ENCODE results near the gene CPD.
"Not testable (repeated sequence)": the region's sequence is repeated elsewhere in the genome, so short reads cannot be mapped to it uniquely, and the experiment has no call there.

CPD gene

DNA sequence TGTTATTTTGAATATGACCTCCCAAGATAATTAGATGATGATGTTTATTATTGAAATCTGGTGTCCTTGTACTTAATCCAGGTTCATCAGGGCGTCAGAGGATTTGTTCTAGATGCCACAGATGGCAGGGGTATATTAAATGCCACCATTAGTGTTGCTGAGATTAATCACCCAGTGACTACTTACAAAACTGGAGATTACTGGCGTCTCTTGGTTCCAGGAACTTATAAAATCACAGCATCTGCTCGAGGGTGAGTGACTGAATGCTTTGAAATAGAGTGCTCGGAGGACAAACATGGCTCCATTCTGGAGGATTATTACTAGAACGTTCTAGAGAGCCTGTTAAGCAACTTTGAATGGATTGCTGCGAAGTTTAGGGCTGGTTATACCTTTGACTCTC lies 65.0 kb downstream of the CPD start:
- no peak for DNase-seq

DNA sequence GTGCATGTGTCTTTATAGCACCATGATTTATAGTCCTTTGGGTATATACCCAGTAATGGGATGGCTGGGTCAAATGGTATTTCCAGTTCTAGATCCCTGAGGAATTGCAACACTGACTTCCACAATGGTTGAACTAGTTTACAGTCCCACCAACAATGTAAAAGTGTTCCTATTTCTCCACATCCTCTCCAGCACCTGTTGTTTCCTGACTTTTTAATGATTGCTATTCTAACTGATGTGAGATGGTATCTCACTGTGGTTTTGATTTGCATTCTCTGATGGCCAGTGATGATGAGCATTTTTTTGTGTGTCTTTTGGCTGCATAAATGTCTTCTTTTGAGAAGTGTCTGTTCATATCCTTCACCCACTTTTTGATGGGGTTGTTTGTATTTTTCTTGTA lies 67.9 kb downstream of the CPD start:
- not testable (repeated sequence) for DNase-seq

DNA sequence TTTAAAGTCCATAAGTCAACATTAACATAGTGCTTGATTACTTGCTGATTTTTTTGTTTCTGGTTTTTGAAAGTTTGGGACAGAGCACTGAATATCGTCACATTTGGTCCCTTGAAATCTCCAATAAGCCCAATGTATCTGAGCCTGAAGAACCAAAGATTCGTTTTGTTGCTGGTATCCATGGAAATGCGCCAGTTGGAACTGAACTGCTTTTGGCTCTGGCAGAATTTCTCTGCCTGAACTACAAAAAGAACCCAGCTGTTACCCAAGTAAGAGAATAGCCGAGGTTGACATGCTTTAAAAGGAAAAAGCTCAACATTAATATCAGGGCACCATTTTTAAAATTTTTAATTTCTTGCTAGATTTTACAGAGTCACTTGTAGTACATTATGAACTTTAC lies 70.8 kb downstream of the CPD start:
- no peak for DNase-seq

DNA sequence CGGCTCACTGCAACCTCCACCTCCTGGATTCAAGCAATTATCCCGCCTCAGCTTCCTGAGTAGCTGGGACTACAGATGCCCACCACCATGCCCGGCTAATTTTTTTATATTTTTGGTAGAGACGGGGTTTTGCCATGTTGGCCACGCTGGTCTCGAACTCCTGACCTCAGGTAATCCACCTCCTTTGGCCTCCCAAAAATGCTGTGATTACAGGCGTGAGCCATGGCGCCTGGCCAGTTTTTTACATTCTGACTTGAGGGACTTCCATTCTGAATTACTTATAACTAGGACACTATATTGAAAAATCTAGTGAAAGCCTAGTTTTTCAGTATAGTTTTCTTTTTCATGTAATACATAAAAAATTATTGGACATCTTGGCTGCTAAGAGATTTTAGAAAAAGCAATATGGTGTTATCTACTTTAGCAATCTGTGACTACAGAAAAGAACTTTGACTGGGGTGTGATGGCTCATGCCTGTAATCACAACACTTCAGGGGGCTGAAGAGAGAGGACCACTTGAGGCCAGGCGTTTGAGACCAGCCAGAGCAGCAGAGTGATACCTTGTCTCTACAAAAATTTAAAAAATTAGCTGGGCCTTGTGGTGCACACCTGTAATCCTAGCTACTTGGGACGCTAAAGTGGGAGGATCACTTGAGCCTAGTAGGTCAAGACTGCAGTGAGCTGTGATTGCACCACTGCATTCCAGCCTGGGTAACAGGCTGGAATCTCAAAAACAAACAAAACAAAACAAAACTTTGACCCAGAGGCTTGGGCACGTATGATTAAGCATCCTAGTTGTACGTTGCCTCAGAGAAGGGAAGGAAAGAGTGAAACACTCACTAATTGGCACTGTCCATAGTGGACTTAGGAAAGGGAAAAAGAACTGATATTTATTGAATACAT lies 71.6 kb downstream of the CPD start:
- no peak for DNase-seq

DNA sequence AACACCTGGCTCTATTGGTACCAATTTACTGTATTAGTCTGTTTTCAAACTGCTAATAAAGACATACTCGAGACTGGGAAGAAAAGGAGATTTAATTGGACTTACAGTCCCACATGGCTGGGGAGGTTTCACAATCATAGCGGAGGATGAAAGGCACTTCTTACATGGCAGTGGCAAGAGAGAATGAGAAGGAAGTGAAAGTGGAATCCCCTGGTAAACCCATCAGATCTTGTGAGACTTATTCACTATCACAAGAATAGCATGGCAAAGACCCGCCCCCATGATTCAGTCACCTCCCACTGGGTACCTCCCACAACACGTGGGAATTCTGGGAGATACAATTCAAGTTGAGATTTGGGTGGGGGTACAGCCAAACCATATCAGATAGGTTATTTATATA lies 75.9 kb downstream of the CPD start:
- DNase-seq, result no peak

DNA sequence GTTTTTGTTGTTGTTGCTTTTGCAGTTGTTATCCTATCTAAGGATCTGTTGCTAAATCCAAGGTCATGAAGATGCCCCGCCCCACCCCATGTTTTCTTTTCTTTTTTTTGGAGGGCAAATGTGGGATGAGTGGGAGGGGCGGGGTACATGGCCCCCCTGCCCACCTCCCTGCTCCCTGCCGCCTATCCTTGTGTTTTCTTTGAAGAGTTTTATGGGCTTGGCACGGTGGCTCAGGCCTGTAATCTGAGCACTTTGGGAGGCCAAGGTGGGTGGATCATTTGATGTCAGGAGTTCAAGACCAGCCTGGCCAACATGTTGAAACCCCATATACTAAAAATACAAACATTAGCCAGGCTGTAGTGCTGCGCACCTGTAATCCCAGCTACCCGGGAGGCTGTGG lies 79.6 kb downstream of the CPD start:
- no peak for DNase-seq

DNA sequence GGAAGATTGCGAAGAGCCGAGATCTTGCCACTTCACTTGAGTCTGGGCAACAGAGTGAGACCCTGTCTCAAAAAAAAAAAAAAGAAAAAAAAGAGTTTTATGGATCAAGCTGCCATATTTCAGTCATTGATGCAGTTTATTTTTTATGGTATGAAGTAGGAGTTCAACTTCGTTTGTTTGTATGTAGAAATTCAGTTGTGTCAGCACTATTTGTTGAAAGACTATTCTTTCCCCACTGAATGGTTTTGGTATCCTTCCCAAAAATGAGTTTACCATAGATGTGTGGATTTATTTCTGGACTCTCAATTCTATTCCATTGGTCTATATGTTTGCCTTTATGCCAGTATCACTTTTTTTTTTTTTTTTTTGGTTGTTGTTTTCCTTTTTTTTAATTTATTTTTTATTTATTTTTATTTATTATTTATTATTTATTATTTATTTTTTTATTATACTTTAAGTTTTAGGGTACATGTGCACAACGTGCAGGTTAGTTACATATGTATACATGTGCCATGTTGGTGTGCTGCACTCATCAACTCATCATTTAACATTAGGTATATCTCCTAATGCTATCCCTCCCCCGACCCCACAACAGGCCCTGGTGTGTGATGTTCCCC lies 80.2 kb downstream of the CPD start:
- not testable (repeated sequence) for DNase-seq

DNA sequence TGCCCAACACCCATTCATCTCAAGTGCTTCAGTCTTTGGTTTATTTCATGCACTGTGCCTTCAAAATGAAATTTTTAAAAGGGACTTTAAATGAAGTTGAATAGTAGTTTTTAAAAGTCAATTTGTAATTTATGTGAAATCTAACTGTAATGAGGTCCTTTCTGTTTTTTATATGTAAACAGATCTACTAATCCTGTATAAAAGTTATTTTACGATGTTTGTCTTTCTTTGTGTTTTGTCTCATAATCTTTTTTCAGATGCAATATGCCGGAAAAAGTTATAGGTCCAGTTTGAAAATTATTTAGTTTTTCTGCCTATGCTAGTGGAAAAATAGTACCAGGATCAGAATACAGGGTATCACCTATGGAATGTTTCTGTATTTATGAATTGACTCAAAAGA lies 89.7 kb downstream of the CPD start:
- DNase-seq, result no peak

DNA sequence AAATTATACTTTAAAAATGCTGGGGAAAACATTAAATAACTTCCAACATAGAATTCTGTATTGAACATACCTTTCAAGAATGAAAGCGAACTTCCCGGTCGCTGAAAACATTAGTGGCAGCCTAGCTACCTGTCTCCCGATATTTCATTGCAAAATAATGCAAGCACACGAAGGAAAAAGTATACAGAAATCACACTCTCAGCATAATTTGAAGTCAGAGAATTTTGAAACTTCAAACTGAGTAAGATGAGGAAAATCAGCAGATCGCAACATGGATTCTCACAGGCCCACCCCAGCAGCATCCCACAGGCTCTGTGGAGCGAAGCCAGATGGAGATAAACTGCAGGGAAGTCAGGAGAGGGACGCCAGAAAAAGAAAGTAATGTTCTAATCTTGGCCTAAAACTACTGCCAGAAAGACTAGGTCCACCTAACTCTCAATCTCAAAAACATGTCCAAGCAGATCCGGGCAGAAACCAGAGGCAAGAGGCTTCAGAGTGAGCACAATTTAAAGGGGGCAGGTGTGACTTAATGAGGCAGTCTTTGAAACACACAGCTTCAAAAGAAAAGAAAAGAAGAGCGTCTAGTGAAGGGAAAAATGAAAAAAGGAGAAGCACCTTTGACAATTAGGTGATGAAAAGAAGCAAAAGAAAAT lies 93.6 kb downstream of the CPD start:
- peak; percentile 16 for DNase-seq

DNA sequence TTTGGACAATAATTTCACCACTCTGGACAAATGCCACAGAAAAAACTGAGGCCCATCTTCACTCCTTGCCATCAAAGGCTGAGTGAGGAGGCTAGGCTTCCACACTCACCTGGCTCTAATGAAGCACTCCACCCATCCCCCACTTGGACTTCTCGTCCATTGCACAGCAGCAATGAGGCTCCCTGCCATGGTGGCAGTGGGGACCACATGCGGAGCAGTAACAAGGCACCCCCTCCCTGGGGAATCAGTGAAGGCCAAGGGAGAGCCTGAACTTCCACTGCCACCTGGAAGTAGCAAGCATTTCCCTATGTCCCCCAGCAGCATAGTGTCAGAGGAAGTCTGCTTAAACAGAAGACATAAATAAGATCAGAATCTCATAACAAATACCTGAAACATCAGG lies 96.5 kb downstream of the CPD start:
- no peak for DNase-seq

DNA sequence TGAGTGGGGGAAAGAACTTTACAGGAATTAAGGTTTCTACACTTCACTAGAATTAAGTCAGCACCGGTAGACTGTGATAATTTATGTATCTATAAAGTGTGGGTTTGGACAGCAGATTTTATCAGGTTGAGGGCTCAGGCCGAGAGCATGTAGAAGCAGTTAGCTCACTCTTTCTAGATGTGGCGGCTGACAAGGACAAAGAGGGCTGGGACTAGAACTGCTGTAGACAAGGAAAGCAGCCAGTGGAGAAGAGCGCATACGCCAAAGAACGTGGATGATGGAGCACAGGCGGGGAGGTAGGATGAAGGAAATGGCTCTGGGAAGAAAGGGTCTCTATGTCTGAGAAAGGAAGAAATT lies 98.0 kb downstream of the CPD start:
- DNase-seq, result no peak

DNA sequence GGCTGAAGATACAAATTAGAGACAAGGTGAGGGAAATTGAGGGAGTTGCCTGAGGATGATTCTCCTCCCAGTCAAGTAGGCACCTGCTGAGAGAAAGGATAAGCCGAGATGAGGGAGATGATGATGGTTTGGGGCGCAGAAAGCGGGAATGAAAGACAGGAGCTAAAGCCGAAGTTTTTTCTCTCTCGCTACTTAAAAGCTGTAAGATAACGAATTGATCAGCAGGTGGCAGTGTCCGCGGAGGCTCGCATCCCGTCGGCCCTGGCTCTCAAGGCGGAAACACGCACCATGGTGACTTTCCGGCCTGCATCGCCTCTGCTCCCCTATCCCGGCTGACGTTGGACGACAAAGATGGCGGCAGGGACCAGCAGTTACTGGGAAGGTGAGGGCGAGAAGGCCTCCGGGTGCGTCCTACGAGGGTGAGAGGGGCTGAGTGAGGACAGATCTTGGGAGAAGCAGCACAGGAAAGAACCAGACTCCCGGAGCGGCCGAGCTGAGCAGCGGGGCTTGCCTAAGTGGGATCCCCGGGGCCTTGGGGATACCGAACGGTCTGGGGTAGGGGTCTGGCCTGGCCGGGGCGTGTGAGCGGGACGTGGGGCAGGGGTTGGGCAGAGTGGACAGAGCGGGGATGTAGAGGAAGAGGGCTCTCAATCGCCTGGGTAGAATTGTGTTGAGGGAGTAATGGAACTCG lies 98.5 kb downstream of the CPD start, which contains the start of gene GOSR1:
TSS of gene GOSR1 (plus strand) at position 326 of the 691 bp plus-strand sequence. CDS start at position 352, 26 bp downstream.
- peak; percentile 93 for DNase-seq

DNA sequence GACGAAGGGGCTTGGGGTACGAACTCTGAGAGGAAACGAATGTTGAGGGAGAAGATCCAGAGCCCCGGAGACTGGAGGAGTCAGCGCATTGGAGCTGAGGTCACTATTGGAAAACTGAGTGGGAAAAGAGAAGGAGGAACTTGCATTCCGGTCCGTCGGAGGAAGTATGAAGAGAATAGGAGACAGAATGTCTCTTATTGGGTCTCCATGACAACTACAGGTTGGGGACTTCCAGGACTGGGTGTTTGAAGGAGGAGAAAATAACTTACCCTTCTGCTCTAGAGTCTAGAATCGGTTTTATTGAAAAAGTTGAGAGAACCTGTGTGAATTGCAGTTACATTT lies 99.0 kb downstream of the CPD start:
- DNase-seq, result no peak

DNA sequence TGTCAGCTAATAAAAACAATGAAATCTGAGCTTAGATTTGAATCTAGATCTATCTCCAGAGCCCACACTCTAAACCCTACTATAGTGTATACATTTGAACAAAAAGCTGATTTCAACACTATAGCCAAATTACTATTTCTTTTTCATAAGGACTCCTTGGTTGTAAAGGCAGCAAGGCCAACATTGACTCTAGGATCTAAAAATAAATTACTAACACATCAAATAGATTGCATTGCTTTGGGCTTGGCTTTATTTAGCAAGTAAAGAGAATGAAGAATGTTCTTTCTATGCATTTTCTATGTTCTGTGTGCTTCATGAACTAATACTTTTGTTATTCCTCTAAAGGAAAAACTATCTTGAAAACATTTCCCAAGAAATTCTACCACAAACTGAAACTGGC lies 103.8 kb downstream of the CPD start:
- no peak for DNase-seq

DNA sequence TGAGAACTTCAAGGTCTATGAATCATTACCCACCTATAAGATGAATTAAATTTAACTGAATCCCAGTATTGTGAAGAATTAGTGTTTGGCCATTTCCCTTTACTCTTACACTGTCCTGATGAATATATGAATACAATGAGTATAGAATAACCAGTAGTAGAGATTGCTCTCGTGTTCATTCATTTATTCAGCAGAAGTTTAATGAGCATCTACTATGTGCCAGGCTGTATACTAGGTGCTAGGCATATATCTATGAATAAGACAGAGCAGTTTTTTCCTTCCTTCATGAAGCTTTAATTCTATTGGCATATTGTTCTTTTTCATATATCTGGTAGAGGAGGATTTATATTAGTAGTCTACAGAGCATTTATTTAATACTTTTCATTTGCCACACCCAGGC lies 104.4 kb downstream of the CPD start:
- no peak for DNase-seq

DNA sequence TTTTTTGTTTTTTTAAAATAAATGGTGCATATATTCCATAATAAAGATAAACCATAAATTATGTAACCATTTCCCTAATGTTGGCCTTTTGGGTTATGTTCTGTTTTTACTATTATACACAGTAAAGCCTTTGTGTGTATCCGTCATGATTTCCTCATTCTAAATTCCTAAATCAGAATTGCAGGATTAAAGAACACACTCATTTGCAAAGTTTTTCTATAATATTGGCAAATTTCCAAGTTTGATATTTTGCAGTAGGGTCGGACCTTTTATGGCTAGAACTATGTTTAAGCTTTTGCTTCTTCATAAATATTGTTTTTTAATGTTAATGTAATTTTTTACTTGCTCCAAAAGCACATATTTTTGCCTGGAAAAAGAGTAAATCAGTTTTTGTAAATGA lies 115.1 kb downstream of the CPD start:
- DNase-seq, result no peak

DNA sequence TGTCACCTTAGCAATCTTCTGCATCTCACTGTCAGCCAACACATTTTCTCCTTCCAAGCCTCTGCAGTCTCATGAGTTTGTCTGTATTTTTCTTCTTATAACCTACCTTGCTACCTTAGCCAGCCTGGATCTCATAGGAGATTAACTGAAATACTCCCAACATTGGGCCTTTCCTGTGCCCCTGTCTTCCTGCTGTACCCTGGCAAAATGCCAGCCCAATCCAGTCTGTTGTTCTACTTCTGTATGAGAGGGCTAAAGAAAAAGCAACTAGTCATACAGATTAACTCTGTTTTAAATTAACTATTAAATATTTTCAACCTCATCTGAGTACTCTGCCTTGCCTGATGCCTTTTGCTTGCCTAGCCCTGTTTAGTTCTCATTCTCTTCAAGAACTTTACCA lies 116.9 kb downstream of the CPD start:
- DNase-seq, result no peak

DNA sequence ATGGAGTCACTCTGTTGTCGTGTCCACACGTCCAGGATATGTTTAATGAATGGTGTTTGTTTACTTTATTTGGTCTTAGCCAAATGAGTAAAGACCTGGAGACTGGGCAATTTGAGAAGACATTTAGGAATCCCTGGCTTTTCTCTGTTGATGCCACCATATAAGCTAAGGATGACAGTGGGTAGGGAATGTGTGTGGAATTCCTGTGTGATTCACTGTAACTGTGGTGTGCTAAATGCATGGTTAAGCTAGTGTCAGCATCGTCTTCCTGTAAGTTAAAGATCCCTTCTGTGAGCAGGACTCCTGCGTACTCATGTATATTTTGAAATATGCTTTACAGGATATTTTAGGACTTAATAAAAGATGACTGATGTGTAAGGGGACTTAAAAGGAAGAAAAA lies 124.8 kb downstream of the CPD start:
- no peak for DNase-seq

DNA sequence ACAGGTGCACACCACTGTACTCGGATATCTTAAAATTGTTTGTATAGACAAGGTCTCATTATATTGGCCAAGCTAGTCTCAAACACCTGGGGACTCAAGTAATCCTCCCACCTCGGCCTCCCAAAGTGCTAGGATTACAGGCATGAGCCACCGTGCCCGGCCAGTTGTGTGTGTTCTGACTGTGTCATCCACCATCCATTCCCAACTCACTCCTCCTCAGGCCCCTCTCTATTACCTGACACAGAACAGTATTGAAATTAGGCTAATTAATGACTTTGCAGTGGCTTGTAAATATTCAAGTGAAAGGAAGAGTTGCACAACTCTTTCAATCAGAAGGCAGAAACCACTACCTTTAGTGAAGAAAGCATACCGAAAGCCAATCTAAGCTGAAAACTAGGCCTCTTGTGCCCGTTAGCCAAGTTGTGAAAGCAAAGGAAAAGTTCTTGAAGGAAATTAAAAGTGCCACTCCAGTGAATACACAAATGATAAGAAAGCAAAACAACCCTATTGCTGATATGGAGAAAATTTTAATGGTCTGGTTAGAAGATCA lies 127.2 kb downstream of the CPD start:
- no peak for DNase-seq

DNA sequence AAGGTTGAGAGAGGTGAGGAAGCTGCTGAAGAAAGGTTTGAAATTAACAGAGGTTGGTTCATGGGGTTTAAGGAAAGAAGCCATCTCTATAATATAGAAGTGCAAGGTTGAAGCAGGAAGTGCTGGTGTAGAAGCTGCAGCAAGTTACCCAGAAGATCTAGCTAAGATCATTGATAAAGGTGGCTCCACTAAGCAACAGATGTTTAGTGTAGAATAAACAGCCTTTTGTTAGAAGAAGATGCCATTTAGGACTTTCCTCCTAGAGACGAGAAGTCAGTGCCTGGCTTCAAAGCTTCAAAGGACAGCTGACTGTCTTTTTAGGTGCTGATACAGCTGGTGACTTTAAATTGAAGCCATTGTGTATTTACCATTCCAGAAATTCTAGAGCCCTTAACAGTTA lies 127.8 kb downstream of the CPD start:
- DNase-seq, result no peak

DNA sequence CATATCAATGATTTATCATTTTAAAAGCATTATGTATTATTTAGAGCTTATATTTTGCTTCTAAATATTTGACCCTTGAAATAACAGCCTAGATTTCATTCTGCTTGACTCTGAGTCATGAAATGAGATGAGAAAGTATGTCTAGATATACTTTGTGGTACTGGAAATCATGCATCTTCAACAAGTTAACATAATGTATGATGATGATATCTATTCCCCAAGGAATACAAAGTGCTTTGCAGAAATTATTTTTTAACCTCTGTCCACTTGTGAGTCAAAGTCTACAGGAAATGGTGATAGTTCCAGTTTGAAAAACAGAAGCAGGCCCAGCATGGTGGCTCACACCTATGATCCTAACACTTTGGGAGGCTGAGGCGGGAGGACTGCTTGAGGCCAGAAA lies 134.6 kb downstream of the CPD start:
- peak; percentile 64 for DNase-seq

DNA sequence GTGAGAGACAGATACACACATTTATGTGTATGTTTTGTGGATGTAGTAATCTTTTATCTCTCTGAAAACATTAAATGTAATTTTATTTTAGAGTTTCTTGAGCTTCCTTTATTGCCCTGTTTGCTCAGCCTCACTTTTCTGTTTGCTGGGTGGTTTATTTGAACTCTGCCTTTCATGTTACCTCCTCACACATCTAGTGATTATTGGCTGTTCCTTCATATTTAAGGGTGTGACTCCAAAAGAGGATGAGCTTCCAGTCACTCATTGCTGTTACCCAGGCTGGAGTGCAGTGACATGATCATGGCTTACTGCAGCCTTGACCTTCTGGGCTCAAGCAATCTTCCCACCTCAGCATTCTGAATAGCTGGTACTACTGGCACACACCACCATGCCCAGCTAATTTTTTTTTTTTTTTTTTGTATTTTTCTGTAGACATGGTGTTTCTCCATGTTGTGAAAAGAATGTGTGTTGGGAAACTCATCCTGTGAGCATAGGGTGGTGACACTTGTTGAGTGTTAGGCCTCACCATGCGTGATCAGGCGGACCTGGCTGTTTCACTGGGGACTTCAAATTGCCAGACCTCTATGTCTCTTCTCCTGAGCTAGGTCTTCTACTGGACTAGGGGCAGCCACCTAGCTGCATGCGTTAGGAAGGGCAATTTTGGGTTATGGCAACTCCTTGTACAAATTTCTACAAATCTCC lies 136.3 kb downstream of the CPD start:
- no peak for DNase-seq

DNA sequence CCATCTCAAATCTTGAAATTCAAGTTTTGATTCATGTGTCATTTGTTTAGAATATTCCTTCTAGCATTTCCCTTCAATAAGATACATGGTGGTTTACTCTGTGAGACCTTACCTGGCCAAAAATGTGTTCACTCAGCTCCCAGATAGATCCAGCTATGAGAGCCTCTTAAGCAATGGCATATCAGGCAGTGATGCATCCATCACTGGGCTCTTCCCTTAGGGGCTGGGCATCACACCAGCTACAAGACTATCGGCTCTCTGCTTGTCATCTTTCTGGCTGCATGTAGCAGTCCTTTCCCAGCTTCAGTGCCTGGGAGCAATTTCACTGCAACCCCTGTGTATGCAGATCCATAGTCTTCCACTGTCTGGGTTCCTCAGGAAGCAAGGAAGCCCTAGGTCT lies 139.1 kb downstream of the CPD start:
- DNase-seq, result no peak

Measured in fibroblast of upper back skin (primary cell).